ENCODE data around the gene CDH26.

CDH26 gene

DNA sequence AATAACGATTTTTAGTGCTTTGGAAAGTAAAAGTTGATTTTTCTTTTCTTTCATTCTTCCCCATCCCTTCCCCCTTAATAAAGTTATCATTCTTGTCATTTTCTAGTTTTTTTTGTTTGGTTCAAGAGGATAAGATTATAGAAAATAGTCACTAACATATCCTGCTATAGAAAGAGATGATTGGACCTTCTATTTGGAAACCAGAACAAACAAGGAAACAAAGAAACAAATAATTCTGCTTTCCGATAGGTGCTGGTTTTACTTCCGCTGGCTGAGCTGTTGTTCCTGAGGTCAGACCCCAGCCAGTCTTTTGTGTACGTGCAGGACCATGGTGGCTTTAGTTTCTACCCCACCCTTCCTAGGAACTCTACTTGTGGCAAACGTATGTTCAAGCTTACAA lies at the start of gene CDH26:
TSS of gene CDH26 (plus strand) at position 301 of the 400 bp plus-strand sequence. CDS start 304 bp downstream, outside the sequence.
- DNase-seq (ENCODE audit: low read depth) = no peak
- no peak within 1 kb of the TSS for H3K4me3 ChIP-seq (ENCODE audit: control insufficient read depth, low read depth, low read length)
- TF ChIP-seq, protein P1, sequence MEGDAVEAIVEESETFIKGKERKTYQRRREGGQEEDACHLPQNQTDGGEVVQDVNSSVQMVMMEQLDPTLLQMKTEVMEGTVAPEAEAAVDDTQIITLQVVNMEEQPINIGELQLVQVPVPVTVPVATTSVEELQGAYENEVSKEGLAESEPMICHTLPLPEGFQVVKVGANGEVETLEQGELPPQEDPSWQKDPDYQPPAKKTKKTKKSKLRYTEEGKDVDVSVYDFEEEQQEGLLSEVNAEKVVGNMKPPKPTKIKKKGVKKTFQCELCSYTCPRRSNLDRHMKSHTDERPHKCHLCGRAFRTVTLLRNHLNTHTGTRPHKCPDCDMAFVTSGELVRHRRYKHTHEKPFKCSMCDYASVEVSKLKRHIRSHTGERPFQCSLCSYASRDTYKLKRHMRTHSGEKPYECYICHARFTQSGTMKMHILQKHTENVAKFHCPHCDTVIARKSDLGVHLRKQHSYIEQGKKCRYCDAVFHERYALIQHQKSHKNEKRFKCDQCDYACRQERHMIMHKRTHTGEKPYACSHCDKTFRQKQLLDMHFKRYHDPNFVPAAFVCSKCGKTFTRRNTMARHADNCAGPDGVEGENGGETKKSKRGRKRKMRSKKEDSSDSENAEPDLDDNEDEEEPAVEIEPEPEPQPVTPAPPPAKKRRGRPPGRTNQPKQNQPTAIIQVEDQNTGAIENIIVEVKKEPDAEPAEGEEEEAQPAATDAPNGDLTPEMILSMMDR (conservative IDR thresholded peaks at IDR 0.05; ENCODE audit: control insufficient read depth, insufficient read depth, low read depth, low read length) = no peak

DNA sequence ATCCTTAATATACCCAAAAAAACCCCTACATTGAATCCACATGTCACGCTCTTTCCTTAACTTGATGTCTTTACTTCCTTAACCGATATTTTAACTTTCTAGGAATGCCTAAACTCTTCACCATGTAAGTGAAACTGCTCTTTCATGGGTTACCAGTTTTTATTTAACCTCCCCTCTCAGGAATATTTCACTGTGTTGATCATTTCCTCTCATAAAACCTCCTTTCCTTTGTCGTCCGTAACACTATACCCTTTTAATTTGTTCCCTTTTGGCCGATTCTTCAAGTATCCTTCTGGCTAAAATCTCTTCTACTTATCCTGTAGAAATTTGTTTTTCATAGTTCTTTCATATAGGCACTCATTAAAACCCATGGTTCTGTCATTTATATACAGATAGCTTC lies 49.4 kb upstream of the CDH26 start:
- DNase-seq (ENCODE audit: low read depth) = no peak
- H3K4me3 ChIP-seq (ENCODE audit: control insufficient read depth, low read depth, low read length) = no peak overlapping the region
- TF ChIP-seq, protein P1 (conservative IDR thresholded peaks at IDR 0.05; ENCODE audit: control insufficient read depth, insufficient read depth, low read depth, low read length) = no peak

DNA sequence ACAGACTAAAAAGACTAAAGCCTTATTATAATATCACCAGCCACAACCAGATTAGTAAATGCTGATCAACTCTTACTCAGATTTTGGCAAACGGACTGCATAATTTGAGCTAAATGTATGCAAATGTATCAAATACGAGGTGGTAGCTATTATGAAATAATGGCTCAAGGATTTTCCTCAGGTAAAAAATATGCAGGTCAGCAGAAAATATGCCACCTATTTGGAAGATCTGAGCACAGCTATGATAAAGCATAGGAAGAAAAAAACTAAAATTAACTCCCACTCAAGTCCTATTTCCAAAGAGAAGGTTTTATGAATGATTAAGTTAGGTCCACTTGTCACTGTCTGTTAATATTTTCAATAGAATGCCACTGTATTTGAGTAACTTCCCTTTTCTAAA lies 47.2 kb upstream of the CDH26 start:
- TF ChIP-seq, protein P1 (conservative IDR thresholded peaks at IDR 0.05; ENCODE audit: control insufficient read depth, insufficient read depth, low read depth, low read length) = no peak
- DNase-seq (ENCODE audit: low read depth) = no peak
- no peak overlapping the region for H3K4me3 ChIP-seq (ENCODE audit: control insufficient read depth, low read depth, low read length)

DNA sequence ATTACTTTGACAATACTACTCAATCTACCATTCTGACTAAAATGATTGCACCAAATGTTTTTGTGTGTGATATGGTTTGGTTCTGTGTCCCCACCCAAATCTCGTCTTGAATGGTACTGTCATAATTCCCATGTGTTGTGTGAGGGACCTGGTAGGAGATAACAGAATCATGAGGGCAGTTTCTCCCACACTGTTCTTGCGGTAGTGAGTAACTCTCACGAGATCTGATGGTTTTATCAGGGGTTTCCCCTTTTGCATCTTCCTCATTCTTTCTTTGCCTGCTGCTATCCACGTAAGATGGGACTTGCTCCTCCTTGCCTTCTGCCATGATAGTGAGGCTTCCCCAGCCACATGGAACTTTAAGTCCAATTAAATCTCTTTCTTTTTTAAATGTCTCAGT lies 45.6 kb upstream of the CDH26 start:
- H3K4me3 ChIP-seq (ENCODE audit: control insufficient read depth, low read depth, low read length) = no peak overlapping the region
- no peak for DNase-seq (ENCODE audit: low read depth)
- TF ChIP-seq, protein P1 (conservative IDR thresholded peaks at IDR 0.05; ENCODE audit: control insufficient read depth, insufficient read depth, low read depth, low read length) = no peak

DNA sequence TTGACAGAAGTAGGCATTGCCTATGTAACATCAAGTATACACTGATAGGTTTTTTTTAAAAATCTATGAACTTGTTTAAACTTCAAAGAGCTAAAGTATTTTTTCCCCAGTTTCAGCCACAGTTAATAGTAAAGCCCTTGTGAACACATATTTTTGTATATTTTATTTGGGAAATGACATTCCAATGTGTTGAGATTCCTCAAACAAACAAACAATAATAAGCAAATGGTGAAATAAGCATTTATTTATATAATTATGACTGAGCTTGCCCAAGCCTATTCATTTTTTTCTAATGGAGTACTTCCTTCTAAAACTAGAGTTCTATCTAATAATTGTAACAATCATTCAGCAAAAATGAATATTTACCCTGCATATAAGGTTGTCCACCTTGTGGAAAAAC lies 37.3 kb upstream of the CDH26 start:
- no peak for DNase-seq (ENCODE audit: low read depth)
- TF ChIP-seq, protein P1 (conservative IDR thresholded peaks at IDR 0.05; ENCODE audit: control insufficient read depth, insufficient read depth, low read depth, low read length) = no peak
- H3K4me3 ChIP-seq (ENCODE audit: control insufficient read depth, low read depth, low read length) = no peak overlapping the region

DNA sequence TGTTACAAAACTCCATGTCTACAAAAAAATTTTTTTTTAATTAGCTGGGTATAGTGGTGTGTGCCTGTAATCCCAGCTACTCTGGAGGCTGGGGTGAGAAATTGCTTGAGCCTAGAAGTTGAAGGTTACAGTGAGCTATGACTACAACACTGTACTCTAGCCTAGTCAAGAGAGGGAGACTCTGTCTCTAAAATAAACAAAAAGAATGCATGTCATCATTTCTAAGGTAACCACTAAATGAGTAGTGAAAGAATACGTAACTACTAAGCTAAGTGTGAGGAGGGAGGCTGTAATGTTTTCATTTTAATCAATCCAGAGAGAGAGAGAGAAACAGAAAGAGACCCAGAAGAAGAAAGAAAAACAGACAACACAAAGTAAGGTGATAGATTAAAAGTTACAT lies 34.7 kb upstream of the CDH26 start:
- H3K4me3 ChIP-seq (ENCODE audit: control insufficient read depth, low read depth, low read length) = no peak overlapping the region
- TF ChIP-seq, protein P1 (conservative IDR thresholded peaks at IDR 0.05; ENCODE audit: control insufficient read depth, insufficient read depth, low read depth, low read length) = no peak
- no peak for DNase-seq (ENCODE audit: low read depth)

DNA sequence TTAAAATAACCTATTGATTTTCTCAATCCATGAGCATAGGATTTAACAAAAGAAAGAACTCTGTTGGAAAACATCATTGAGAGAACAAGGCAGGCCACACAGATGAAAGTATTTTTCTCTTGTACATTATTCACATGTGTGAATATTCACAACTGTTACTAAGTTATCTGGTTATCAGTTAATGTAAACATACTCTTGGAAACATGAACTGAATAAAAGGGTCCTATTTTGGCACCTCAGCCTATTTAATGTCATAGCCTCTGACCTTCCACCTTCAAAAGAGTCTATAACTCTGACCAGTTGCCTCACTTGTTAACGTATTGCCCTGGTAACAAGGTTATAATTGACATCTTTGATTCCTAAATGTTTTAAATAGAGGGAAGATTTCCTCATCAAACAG lies 32.9 kb upstream of the CDH26 start:
- no peak overlapping the region for H3K4me3 ChIP-seq (ENCODE audit: control insufficient read depth, low read depth, low read length)
- TF ChIP-seq, protein P1 (conservative IDR thresholded peaks at IDR 0.05; ENCODE audit: control insufficient read depth, insufficient read depth, low read depth, low read length) = no peak
- DNase-seq (ENCODE audit: low read depth) = no peak

Measured in fibroblast of mammary gland (primary cell).